Body of pancreas (tissue), 4 donors: ENCODE measurements around the gene CYTH3.

ENCODE experiments used
- CTCF ChIP-seq, 7 experiments: fragments of 450-650 bp in 4 of 7; fragments of 200-600 bp in 3 of 7; sonication (generic) in 3 of 7; IDR thresholded peaks; one replicate each; pipeline ENCODE4 v1.5.1; 2016 to 2019; ENCODE audit warnings: antibody characterized with exemption in 7 of 7
- POLR2A ChIP-seq, 3 donors: fragments of 450-650 bp; IDR thresholded peaks; one replicate each; pipeline ENCODE4 v1.6.1; 2016; ENCODE audit warnings: antibody characterized with exemption in 3 of 3, mild to moderate bottlenecking in 2 of 3

- no peak for TF ChIP-seq CTCF (IDR thresholded peaks at IDR 0.05)
- no peak for TF ChIP-seq POLR2A (IDR thresholded peaks at IDR 0.05)
These were observed 89.4 kb downstream of the CYTH3 start for GRCh38 chr7:6182993-6183392.
